MG63 (cell line): ENCODE data around the gene TIGD7. TPM values are rescaled to one million over a fixed set of nuclear protein-coding genes. Genes with fewer than 3 reads are reported as not detected.
"Not testable (repeated sequence)": the region's sequence is repeated elsewhere in the genome, so short reads cannot be mapped to it uniquely, and the experiment has no call there.

Experiments used
- DNase-seq: peaks from one replicate; pipeline ENCODE4 v3.0.0-alpha.2; 2020
- H3K27me3 ChIP-seq: fragments of 250-450 bp; sonication (Bioruptor Pico); 2 replicates; pipeline ENCODE4 v1.5.1; 2020; ENCODE audit warnings: mild to moderate bottlenecking, moderate library complexity
- H3K36me3 ChIP-seq: fragments of 250-450 bp; sonication (Bioruptor Pico); 2 replicates; pipeline ENCODE4 v1.5.1; 2020; ENCODE audit warnings: mild to moderate bottlenecking, moderate library complexity
- H3K4me3 ChIP-seq: fragments of 250-450 bp; sonication (Bioruptor Pico); 2 replicates; pipeline ENCODE4 v1.5.1; 2020; ENCODE audit warnings: mild to moderate bottlenecking, moderate library complexity
- H3K9me3 ChIP-seq: fragments of 250-450 bp; sonication (Bioruptor Pico); 2 replicates; pipeline ENCODE4 v1.5.1; 2020; ENCODE audit warnings: mild to moderate bottlenecking, moderate library complexity
- total RNA-seq: library from RNA; depleted of rRNA; stranded (reverse); fragments of >200 nt; shearing (Covaris generic); gene quantifications from 2 replicates; pipeline ENCODE4 v1.2.3, GENCODE V29; 2014; ENCODE audit warnings: low replicate concordance

Gene TIGD7
- total RNA-seq, 1 experiment from 2014 or later = 5.2 TPM

- no peak overlapping the region for H3K4me3 ChIP-seq
- H3K27me3 ChIP-seq = no peaks in the 10 kb centered on the region
- DNase-seq = no peak
- peaks cover 97% of the 10 kb centered on the region for H3K36me3 ChIP-seq
- H3K9me3 ChIP-seq = peaks cover 94% of the 10 kb centered on the region
Measured at GRCh38 chr16:3289998-3290673, 15.1 kb downstream of the TIGD7 start.

- Histone ChIP-seq H3K36me3 (peaks cover 65% of the 10 kb centered on the region), H3K27me3 (no peaks in the 10 kb centered on the region), H3K4me3 (peak overlapping the region; percentile 67; the same call in 1 of the 2 replicates), H3K9me3 (peaks cover 56% of the 10 kb centered on the region)
- DNase-seq = no peak
Measured at GRCh38 chr16:3285131-3285530, 20.1 kb downstream of the TIGD7 start.

- DNase-seq = no peak
- Histone ChIP-seq H3K9me3 (peaks cover 43% of the 10 kb centered on the region), H3K36me3 (peaks cover 52% of the 10 kb centered on the region), H3K27me3 (no peaks in the 10 kb centered on the region), H3K4me3 (peak overlapping the region; percentile 67)
Measured at GRCh38 chr16:3283543-3284447, 21.4 kb downstream of the TIGD7 start.

DNA sequence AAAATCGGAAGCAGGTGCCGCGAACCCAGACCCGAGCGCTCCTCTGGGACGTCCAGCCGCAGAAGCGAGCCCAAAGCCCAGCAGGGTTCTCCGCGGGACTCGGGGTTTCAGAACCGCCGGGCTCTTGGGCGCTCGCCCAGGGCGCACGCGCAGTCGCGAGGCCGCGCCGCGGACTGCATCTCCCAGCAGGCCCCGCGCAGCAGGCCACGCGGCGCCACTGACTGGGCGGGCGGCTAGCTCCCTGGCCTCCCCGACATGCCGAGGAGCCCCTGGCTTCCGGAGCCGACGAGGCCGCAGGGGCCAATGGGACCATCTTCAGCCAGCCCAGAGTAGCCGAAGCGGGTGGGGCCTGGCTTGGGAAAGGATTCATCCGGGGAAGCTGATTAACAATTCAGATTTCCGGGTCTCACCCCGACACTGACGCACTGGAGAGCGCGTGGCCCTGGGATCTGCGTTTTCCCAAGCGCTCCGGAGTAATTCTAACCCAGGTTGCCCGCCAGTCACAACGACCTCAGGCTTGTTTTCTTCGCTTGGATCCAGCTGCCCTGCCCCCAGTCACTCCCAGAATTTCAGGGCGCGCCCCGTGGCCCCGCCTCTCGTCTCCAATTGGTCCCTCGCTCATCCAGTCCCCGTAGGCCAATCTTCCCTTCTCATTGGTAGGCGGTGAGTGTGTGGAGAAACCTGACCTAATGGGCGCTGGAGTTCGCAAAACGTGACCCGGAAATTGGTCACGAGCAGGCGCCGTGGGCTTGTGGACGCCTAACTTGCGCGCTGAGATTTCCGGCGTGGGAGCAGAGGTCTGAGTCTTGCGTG, 22.3 kb downstream of the TIGD7 start, which contains the start of gene ZNF263:
ZNF263 (plus strand) TSS at position 762 of the 813 bp plus-strand sequence. CDS start 328 bp downstream, outside the sequence.
- H3K4me3 ChIP-seq = peak within 1 kb of the TSS; percentile 67
- H3K9me3 ChIP-seq = peaks cover 34% of the 10 kb centered on the region

GRCh38 chr16:3282103-3282729, 23.0 kb downstream of the TIGD7 start:
- Histone ChIP-seq H3K4me3 (peak overlapping the region; percentile 67), H3K27me3 (peaks cover 10% of the 10 kb centered on the region), H3K9me3 (peaks cover 28% of the 10 kb centered on the region), H3K36me3 (peaks cover 36% of the 10 kb centered on the region)
- DNase-seq = peak; percentile 79

More for the DNA sequence above, 22.3 kb downstream of the TIGD7 start, which contains the start of gene ZNF263:
- Histone ChIP-seq H3K36me3 (peaks cover 43% of the 10 kb centered on the region), H3K27me3 (peaks cover 5% of the 10 kb centered on the region)
- DNase-seq = peak; percentile 98

DNA sequence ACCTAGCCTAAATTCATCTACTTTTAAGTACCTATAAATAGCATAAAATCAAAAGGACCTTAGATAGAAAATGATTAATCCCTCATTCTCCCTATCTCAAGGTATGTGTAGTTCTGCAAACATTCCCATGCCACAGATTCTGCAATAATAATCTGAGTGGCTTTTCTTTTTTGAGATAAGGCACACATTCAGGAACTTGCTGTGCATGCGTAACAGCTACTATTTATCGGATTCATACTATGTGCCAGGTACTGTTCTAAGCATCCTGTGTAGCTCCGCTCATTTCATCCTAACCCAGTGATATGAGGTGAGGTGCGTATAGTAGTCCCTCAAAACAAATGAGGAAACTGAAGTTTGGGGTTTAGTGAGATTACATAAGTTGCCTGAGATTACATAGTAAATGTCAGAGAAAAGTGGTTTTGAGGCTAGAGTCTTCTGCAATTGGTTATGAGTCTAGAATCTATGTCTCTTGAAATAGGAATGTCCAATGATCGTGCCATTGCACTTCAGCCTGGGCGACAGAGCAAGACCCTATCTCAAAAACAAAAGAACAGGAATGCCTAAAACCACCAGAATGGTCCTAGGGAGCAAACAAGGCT, 23.9 kb downstream of the TIGD7 start:
- Histone ChIP-seq H3K27me3 (peaks cover 18% of the 10 kb centered on the region), H3K4me3 (no peak overlapping the region), H3K9me3 (peaks cover 20% of the 10 kb centered on the region), H3K36me3 (peaks cover 27% of the 10 kb centered on the region)
- DNase-seq = no peak

DNA sequence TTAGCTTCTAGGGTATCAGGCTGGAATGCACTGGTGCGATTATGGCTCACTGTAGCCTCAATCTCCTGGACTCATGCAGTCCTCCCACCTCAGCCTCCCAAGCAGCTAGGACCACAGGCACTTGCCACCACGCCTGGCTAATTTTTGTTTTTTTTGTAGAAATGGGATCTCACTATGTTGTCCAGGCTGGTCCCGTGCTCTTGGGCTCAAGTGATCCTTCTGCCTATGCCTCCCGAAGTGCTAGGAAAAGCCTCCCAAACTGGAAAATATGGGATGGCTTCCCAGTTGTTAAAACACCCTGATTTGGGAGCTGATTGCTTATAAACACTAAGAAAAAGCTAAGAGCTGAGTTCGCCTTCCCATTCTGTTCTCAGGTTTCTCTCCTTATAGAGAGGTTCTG, 28.6 kb downstream of the TIGD7 start:
- Histone ChIP-seq H3K36me3 (no peaks in the 10 kb centered on the region), H3K9me3 (no peaks in the 10 kb centered on the region; the same call in 1 of the 2 replicates), H3K4me3 (no peak overlapping the region), H3K27me3 (peaks cover 28% of the 10 kb centered on the region)
- no peak for DNase-seq

- Histone ChIP-seq H3K4me3 (no peak overlapping the region), H3K9me3 (no peaks in the 10 kb centered on the region; the same call in 1 of the 2 replicates)
- DNase-seq = no peak
Measured at GRCh38 chr16:3274947-3275346, 30.3 kb downstream of the TIGD7 start.

GRCh38 chr16:3274490-3274889, 30.7 kb downstream of the TIGD7 start:
- H3K36me3 ChIP-seq = no peaks in the 10 kb centered on the region
- H3K4me3 ChIP-seq = no peak overlapping the region
- peak; percentile 30 for DNase-seq
- peaks cover 28% of the 10 kb centered on the region for H3K27me3 ChIP-seq
- no peaks in the 10 kb centered on the region; the same call in 1 of the 2 replicates for H3K9me3 ChIP-seq

More at GRCh38 chr16:3274947-3275346, 30.3 kb downstream of the TIGD7 start:
- Histone ChIP-seq H3K27me3 (peaks cover 28% of the 10 kb centered on the region), H3K36me3 (no peaks in the 10 kb centered on the region)

DNA sequence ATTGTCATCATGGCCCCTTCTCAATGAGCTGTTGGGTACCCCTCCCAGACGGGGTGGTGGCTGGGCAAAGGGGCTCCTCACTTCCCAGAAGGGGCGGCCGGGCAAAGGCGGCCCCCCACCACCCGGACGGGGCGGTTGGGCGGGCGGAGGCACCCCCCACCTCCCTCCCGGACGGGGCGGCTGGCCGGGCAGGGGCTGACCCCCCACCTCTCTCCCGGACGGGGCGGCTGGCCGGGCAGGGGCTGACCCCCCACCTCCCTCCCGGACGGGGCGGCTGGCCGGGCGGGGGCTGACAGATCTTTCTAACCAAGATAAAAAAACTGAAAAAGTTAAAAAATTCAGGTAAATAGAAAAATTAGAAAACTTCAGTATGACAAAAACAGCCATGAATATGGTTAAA, 33.9 kb downstream of the TIGD7 start:
- not testable (repeated sequence) for DNase-seq, H3K4me3 ChIP-seq, H3K36me3 ChIP-seq, H3K9me3 ChIP-seq, H3K27me3 ChIP-seq

- H3K9me3 ChIP-seq, H3K4me3 ChIP-seq, H3K36me3 ChIP-seq, DNase-seq, H3K27me3 ChIP-seq: not testable (repeated sequence)
Measured at GRCh38 chr16:3270718-3271117, 34.5 kb downstream of the TIGD7 start.

- H3K9me3 ChIP-seq = no peaks in the 10 kb centered on the region; the same call in 1 of the 2 replicates
- H3K36me3 ChIP-seq = no peaks in the 10 kb centered on the region
- no peaks in the 10 kb centered on the region for H3K27me3 ChIP-seq
- DNase-seq = no peak
- H3K4me3 ChIP-seq = no peak overlapping the region
Measured at GRCh38 chr16:3268294-3268693, 36.9 kb downstream of the TIGD7 start.

GRCh38 chr16:3266873-3267537, 38.2 kb downstream of the TIGD7 start:
- DNase-seq = peak; percentile 57
- no peak overlapping the region for H3K4me3 ChIP-seq
- no peaks in the 10 kb centered on the region for H3K27me3 ChIP-seq
- no peaks in the 10 kb centered on the region; the same call in 1 of the 2 replicates for H3K9me3 ChIP-seq
- no peaks in the 10 kb centered on the region for H3K36me3 ChIP-seq

- H3K36me3 ChIP-seq = no peaks in the 10 kb centered on the region
- no peaks in the 10 kb centered on the region; the same call in 1 of the 2 replicates for H3K9me3 ChIP-seq
- peak; percentile 87 for DNase-seq
- H3K4me3 ChIP-seq = peak overlapping the region; percentile 53
- H3K27me3 ChIP-seq = no peaks in the 10 kb centered on the region
Measured at GRCh38 chr16:3264137-3265036, 40.8 kb downstream of the TIGD7 start.
